Subcutaneous abdominal adipose tissue (tissue), 5 donors: Measurements from ENCODE around the gene CEACAM4.
A peak's percentile ranks its signal among the peaks of the same experiment; 100 is the strongest.
"Not testable (repeated sequence)": the region's sequence is repeated elsewhere in the genome, so short reads cannot be mapped to it uniquely, and the experiment has no call there.

Experiments used
- H3K27ac ChIP-seq: one replicate; pipeline ENCODE4 v1.7.0; 2013; ENCODE audit warnings: low read depth, mild to moderate bottlenecking, inconsistent platforms, low read length, moderate library complexity
- H3K27me3 ChIP-seq, 5 donors: one replicate each; pipeline ENCODE4 v1.7.0; 2013; ENCODE audit warnings: low read length in 5 of 5, inconsistent platforms in 1 of 5; ENCODE audit not compliant: control insufficient read depth in 5 of 5, insufficient read depth in 4 of 5
- H3K36me3 ChIP-seq, 5 donors: one replicate each; pipeline ENCODE4 v1.7.0; 2013; ENCODE audit warnings: low read length in 5 of 5; ENCODE audit not compliant: control insufficient read depth in 5 of 5, insufficient read depth in 5 of 5
- H3K4me1 ChIP-seq, 5 donors: one replicate each; pipeline ENCODE4 v1.7.0; 2013; ENCODE audit warnings: low read length in 5 of 5, mild to moderate bottlenecking in 3 of 5, moderate library complexity in 1 of 5; ENCODE audit not compliant: control insufficient read depth in 5 of 5, insufficient read depth in 5 of 5
- H3K4me3 ChIP-seq, 5 donors: one replicate each; pipeline ENCODE4 v1.7.0; 2013; ENCODE audit warnings: low read length in 5 of 5, low read depth in 1 of 5
- H3K9ac ChIP-seq, 5 donors: one replicate each; pipeline ENCODE4 v1.7.0; 2013; ENCODE audit warnings: low read length in 5 of 5, mild to moderate bottlenecking in 4 of 5, moderate library complexity in 3 of 5
- H3K9me3 ChIP-seq, 5 donors: one replicate each; pipeline ENCODE4 v1.7.0; 2013; ENCODE audit warnings: low read length in 5 of 5; ENCODE audit not compliant: control insufficient read depth in 5 of 5
- donor health status: healthy.
- donor health status: healthy.
- donor health status: healthy.
- donor health status: healthy.
- donor health status: healthy.

Gene CEACAM4

GRCh38 chr19:41626877-41627276 lies at the start of gene CEACAM4:
TSS of gene CEACAM4 (minus strand) at chr19:41627074. CDS start at chr19:41626963, 111 bp downstream.
- no peak within 1 kb of the TSS for H3K27ac ChIP-seq
- peaks cover 11 to 20% (median 16%) of the 10 kb centered on the region in 5 donors for H3K27me3 ChIP-seq
- no peaks in the 10 kb centered on the region for H3K36me3 ChIP-seq
- H3K9me3 ChIP-seq = peaks cover 0 to 3% (median 0%) of the 10 kb centered on the region in 5 donors
- H3K4me3 ChIP-seq = peak within 1 kb of the TSS in 1 of 5 donors; percentile 50
- peak within 1 kb of the TSS in 1 of 5 donors; percentile 42 for H3K9ac ChIP-seq
- peaks cover 0 to 10% (median 0%) of the 10 kb centered on the region in 5 donors for H3K4me1 ChIP-seq

- H3K27ac ChIP-seq = no peak overlapping the region
- H3K9ac ChIP-seq = no peak overlapping the region
- no peak overlapping the region for H3K4me3 ChIP-seq
- peaks cover 0 to 3% (median 0%) of the 10 kb centered on the region in 5 donors for H3K4me1 ChIP-seq
- no peaks in the 10 kb centered on the region for H3K36me3 ChIP-seq
- peaks cover 12 to 27% (median 17%) of the 10 kb centered on the region in 5 donors for H3K27me3 ChIP-seq
- H3K9me3 ChIP-seq = peaks cover 0 to 5% (median 3%) of the 10 kb centered on the region in 5 donors
Observed at GRCh38 chr19:41671486-41671885, 44.6 kb upstream of the CEACAM4 start.

DNA sequence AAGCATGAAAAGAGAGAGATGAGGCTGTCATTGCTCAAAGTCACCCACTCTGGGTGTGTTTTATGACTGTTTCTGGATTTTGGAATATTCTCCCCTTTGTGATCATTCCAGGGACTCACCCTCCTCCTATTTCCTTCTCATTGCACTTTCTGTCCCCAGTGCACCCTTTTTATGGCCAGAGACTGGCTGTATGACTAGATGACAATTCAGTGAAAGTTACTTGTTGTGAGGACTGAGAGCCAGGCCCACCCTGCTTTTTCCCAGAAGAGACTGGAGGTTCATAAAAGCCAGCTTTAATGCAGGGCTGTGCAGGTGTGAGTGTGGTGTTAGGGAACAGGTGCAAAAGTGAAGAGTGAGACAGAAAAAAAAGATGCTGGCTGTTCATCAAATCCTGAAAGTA lies 43.9 kb upstream of the CEACAM4 start:
- H3K36me3 ChIP-seq = no peaks in the 10 kb centered on the region
- peaks cover 12 to 25% (median 15%) of the 10 kb centered on the region in 5 donors for H3K27me3 ChIP-seq
- no peak overlapping the region for H3K4me3 ChIP-seq
- peaks cover 3 to 12% (median 8%) of the 10 kb centered on the region in 5 donors for H3K9me3 ChIP-seq
- no peak overlapping the region for H3K27ac ChIP-seq
- peaks cover 0 to 3% (median 0%) of the 10 kb centered on the region in 5 donors for H3K4me1 ChIP-seq
- H3K9ac ChIP-seq = no peak overlapping the region

DNA sequence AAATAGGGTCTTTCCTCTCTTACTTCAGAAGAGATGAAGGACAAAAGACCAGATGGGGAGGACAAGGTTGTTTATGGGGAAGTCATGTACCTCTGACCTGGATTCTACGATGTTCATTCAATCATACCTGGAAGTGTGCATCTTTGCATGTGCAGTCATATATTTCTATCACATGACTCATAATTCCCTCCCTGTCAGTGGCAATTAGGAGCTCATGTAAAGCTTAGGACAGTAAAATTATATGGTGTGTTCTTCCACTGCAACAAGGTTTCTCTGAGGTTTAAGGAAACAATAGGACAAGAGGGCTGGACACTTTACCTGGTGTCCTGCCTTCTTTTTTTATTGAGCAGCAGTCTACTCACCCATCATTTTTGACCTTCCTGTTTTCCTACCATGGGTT lies 41.4 kb upstream of the CEACAM4 start:
- peaks cover 0 to 3% (median 0%) of the 10 kb centered on the region in 5 donors for H3K4me1 ChIP-seq
- H3K27me3 ChIP-seq = peaks cover 12 to 21% (median 14%) of the 10 kb centered on the region in 5 donors
- no peaks in the 10 kb centered on the region for H3K36me3 ChIP-seq
- peaks cover 3 to 28% (median 17%) of the 10 kb centered on the region in 5 donors for H3K9me3 ChIP-seq
- H3K4me3 ChIP-seq = no peak overlapping the region
- no peak overlapping the region for H3K9ac ChIP-seq
- no peak overlapping the region for H3K27ac ChIP-seq

DNA sequence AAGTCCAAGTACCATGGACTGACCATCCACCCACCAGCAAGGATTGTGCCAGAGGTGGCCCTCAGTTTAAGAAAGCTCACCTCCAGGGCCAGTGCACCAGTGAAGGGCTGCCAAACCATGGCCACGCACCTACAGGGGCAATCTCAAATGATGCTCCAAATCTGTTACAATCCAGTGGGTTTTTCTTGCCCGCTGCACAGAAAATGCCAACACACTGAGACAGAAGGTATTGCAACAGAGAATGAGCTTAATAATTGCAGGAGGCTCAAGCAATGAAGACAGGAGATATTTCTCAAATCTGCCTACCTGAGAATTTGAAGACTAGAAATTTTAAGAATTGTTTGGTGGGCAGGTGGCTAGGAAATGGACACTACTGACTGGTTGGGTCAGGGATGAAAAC lies 39.2 kb upstream of the CEACAM4 start:
- Histone ChIP-seq H3K27me3 (peaks cover 7 to 14% (median 11%) of the 10 kb centered on the region in 5 donors), H3K36me3 (no peaks in the 10 kb centered on the region), H3K9me3 (peaks cover 3 to 28% (median 17%) of the 10 kb centered on the region in 5 donors), H3K4me3 (peak overlapping the region in 2 of 5 donors; percentile 10 to 23), H3K9ac (no peak overlapping the region), H3K27ac (no peak overlapping the region), H3K4me1 (no peaks in the 10 kb centered on the region)

GRCh38 chr19:41657157-41657556 lies 30.3 kb upstream of the CEACAM4 start:
- peaks cover 0 to 4% (median 0%) of the 10 kb centered on the region in 5 donors for H3K9me3 ChIP-seq
- H3K4me3 ChIP-seq = no peak overlapping the region
- peaks cover 4 to 18% (median 14%) of the 10 kb centered on the region in 5 donors for H3K27me3 ChIP-seq
- no peak overlapping the region for H3K27ac ChIP-seq
- no peaks in the 10 kb centered on the region for H3K4me1 ChIP-seq
- no peaks in the 10 kb centered on the region for H3K36me3 ChIP-seq
- no peak overlapping the region for H3K9ac ChIP-seq

- H3K9ac ChIP-seq, H3K36me3 ChIP-seq, H3K4me1 ChIP-seq, H3K9me3 ChIP-seq, H3K27ac ChIP-seq, H3K4me3 ChIP-seq: not testable (repeated sequence)
- H3K27me3 ChIP-seq = peaks cover 4 to 18% (median 14%) of the 10 kb centered on the region in 5 donors
Observed at GRCh38 chr19:41656756-41657155, 29.9 kb upstream of the CEACAM4 start.

GRCh38 chr19:41652250-41652649 lies 25.4 kb upstream of the CEACAM4 start:
- H3K36me3 ChIP-seq = no peaks in the 10 kb centered on the region
- H3K27ac ChIP-seq = no peak overlapping the region
- H3K27me3 ChIP-seq = peaks cover 7 to 24% (median 18%) of the 10 kb centered on the region in 5 donors

DNA sequence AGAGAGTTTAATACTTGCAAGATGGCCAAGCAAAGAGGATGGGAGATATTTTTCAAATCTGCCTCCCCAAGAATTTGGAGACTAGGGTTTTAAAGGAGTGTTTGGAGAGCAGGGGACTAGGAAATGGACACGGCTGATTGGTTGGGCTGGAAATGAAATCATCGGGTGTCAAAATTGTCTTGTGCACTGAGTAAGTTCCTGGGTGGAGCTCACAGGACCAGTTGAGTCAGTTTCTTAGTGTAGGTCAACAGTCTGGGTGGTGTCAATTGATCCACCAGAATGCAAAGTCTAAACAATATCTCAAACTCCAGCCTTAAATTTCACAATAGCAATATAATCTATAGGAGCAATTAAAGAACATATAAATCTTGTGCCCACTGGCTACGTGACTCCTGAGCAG lies 23.0 kb upstream of the CEACAM4 start:
- Histone ChIP-seq H3K9ac (no peak overlapping the region), H3K27me3 (peaks cover 7 to 18% (median 13%) of the 10 kb centered on the region in 5 donors), H3K27ac (no peak overlapping the region)

More at GRCh38 chr19:41652250-41652649, 25.4 kb upstream of the CEACAM4 start:
- H3K4me3 ChIP-seq = no peak overlapping the region
- no peak overlapping the region for H3K9ac ChIP-seq
- no peaks in the 10 kb centered on the region for H3K4me1 ChIP-seq
- H3K9me3 ChIP-seq = peaks cover 0 to 4% (median 0%) of the 10 kb centered on the region in 5 donors

DNA sequence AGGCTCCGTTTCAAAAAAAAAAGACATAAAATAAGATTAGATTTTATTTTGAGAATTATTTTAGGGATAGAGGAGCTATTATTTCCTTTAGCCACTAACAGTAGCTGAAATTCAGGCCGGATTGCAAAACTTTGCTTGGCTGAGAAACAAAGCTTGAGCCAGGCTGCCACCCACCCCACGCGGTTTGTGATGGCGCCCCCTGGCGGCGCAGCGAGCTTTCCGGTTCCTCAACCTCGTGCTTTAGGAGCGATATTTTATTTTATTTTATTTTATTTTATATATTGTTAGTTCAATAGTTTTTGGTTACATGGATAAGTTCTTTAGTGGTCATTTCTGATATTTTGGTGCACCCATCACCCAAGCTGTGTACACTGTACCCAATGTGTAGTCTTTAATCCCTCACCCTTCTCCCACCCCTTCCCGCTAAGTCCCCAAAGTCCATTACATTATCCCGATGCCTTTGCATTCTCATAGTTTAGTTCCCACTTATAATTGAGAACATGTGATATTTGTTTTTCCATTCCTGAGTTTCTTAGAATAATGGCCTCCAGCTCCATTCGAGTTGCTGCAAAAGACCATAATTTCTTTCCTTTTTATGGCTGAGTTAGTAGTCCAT lies 19.8 kb upstream of the CEACAM4 start:
- Histone ChIP-seq H3K4me3 (no peak overlapping the region), H3K27me3 (peaks cover 3 to 11% (median 8%) of the 10 kb centered on the region in 5 donors), H3K9ac (no peak overlapping the region), H3K4me1 (no peaks in the 10 kb centered on the region), H3K36me3 (no peaks in the 10 kb centered on the region), H3K27ac (no peak overlapping the region), H3K9me3 (no peaks in the 10 kb centered on the region)

More for the DNA sequence above, 23.0 kb upstream of the CEACAM4 start:
- peaks cover 0 to 4% (median 0%) of the 10 kb centered on the region in 5 donors for H3K9me3 ChIP-seq
- H3K36me3 ChIP-seq = no peaks in the 10 kb centered on the region
- no peak overlapping the region for H3K4me3 ChIP-seq
- H3K4me1 ChIP-seq = no peaks in the 10 kb centered on the region
